ENCODE results near the gene GRK4.

The GRK4 gene

GRCh38 chr4:2971275-2971674 is 7.9 kb downstream of the GRK4 start:
- H3K36me3 ChIP-seq (ENCODE audit: control insufficient read depth in 2 of 2, insufficient read depth in 1 of 2, low read length in 2 of 2) = no peaks in the 10 kb centered on the region
- TF ChIP-seq ZNF664 (tag by site-specific recombination; IDR thresholded peaks at IDR 0.05) (peak; percentile 91), SETDB1 (IDR thresholded peaks at IDR 0.05; ENCODE audit: insufficient read length, low read length) (no peak)
- ChIA-PET POLR2A (no interaction called here), CTCF (no interaction called here)
- no peak overlapping the region for H3K27ac ChIP-seq (ENCODE audit: extremely low read depth, low read depth, low read length)
- no peaks in the 10 kb centered on the region for H3K9me3 ChIP-seq (ENCODE audit: control insufficient read depth, insufficient read depth, low read depth, low read length)
- H3K4me3 ChIP-seq (ENCODE audit: low read depth, low read length) = no peak overlapping the region
- H3K4me1 ChIP-seq (ENCODE audit: control insufficient read depth, insufficient read depth, low read length) = no peaks in the 10 kb centered on the region

GRCh38 chr4:2977211-2978088 is 14.1 kb downstream of the GRK4 start:
- no peak overlapping the region for H3K27ac ChIP-seq (ENCODE audit: extremely low read depth, low read depth, low read length)
- ChIA-PET POLR2A (interaction anchor here (0.7 to 3.6 kb wide), 2 partner anchors 13 to 194 kb away, joined by 7 to 15 read pairs; partner anchors contain the start of genes GRK4 and NOP14), CTCF (interaction anchor here (0.6 to 3.4 kb wide), 17 partner anchors 9 to 131 kb away, joined by 3 to 17 read pairs (median 4); partner anchors contain the start of genes GRK4 and NOP14)

GRCh38 chr4:2981256-2981819 is 18.0 kb downstream of the GRK4 start:
- Histone ChIP-seq H3K4me3 (ENCODE audit: low read depth, low read length) (no peak overlapping the region), H3K9me3 (ENCODE audit: control insufficient read depth, insufficient read depth, low read depth, low read length) (no peaks in the 10 kb centered on the region), H3K4me1 (ENCODE audit: control insufficient read depth, insufficient read depth, low read length) (no peaks in the 10 kb centered on the region), H3K36me3 (ENCODE audit: control insufficient read depth in 2 of 2, insufficient read depth in 1 of 2, low read length in 2 of 2) (no peaks in the 10 kb centered on the region), H3K27ac (ENCODE audit: extremely low read depth, low read depth, low read length) (no peak overlapping the region)
- CTCF ChIA-PET = interaction anchor here (0.6 kb wide), 1 partner anchor 721 kb away, joined by 4 read pairs; no protein-coding TSS in a partner anchor
- POLR2A ChIA-PET = interaction anchor here (1.2 kb wide), 1 partner anchor 18 kb away, joined by 3 read pairs; the partner anchor contains the start of genes GRK4 and NOP14
- TF ChIP-seq TRIM28 (IDR thresholded peaks at IDR 0.05; ENCODE audit: borderline replicate concordance, low read length) = peak; percentile 79; the same call in 1 of the 2 replicates
- TF ChIP-seq KLF9 (tag by site-specific recombination; IDR thresholded peaks at IDR 0.05; ENCODE audit: low read depth) = no peak
- TF ChIP-seq SETDB1 (IDR thresholded peaks at IDR 0.05; ENCODE audit: insufficient read length, low read length) = peak; percentile 78

More at GRCh38 chr4:2977211-2978088, 14.1 kb downstream of the GRK4 start:
- H3K9me3 ChIP-seq (ENCODE audit: control insufficient read depth, insufficient read depth, low read depth, low read length) = no peaks in the 10 kb centered on the region
- no peak overlapping the region for H3K4me3 ChIP-seq (ENCODE audit: low read depth, low read length)
- no peaks in the 10 kb centered on the region for H3K36me3 ChIP-seq (ENCODE audit: control insufficient read depth in 2 of 2, insufficient read depth in 1 of 2, low read length in 2 of 2)
- H3K4me1 ChIP-seq (ENCODE audit: control insufficient read depth, insufficient read depth, low read length) = no peaks in the 10 kb centered on the region
- peak; percentile 67 for TF ChIP-seq SETDB1 (IDR thresholded peaks at IDR 0.05; ENCODE audit: insufficient read length, low read length)
- no peak for TF ChIP-seq TSHZ1 (tag by site-specific recombination; IDR thresholded peaks at IDR 0.05; ENCODE audit: borderline replicate concordance)
- TF ChIP-seq PRDM1 (tag by site-specific recombination; IDR thresholded peaks at IDR 0.05) = no peak
- TF ChIP-seq EGR2 (tag by site-specific recombination; IDR thresholded peaks at IDR 0.05; ENCODE audit: low read depth) = 0 out of 2 replicates have a peak, but pooled peaks have one; percentile 18
- TF ChIP-seq ZBTB8A (tag by site-specific recombination; IDR thresholded peaks at IDR 0.05) = no peak
- no peak for TF ChIP-seq ZNF324 (tag by site-specific recombination; IDR thresholded peaks at IDR 0.05)
- TF ChIP-seq KLF8 (tag by site-specific recombination; IDR thresholded peaks at IDR 0.05) = no peak
- no peak for TF ChIP-seq ZNF174 (tag by site-specific recombination; IDR thresholded peaks at IDR 0.05)
- no peak for TF ChIP-seq ZNF449 (tag by site-specific recombination; IDR thresholded peaks at IDR 0.05)

Measured in HEK293 (cell line).